Parathyroid adenoma (tissue), 2 donors: ENCODE results near the gene COX7A2L.

Source experiments
- H2AFZ ChIP-seq: fragments of 300-600 bp; sonication (generic); one replicate; pipeline ENCODE4 v1.7.0; 2017; ENCODE audit warnings: antibody characterized with exemption, mild to moderate bottlenecking
- H3K27ac ChIP-seq: fragments of 300-600 bp; sonication (generic); one replicate; pipeline ENCODE4 v1.7.0; 2017
- H3K27me3 ChIP-seq: fragments of 300-600 bp; sonication (generic); one replicate; pipeline ENCODE4 v1.7.0; 2017; ENCODE audit warnings: low read length; ENCODE audit not compliant: control insufficient read depth, insufficient read depth
- H3K36me3 ChIP-seq: fragments of 300-600 bp; sonication (generic); one replicate; pipeline ENCODE4 v1.7.0; 2017; ENCODE audit warnings: low read length; ENCODE audit not compliant: control insufficient read depth, insufficient read depth
- H3K4me1 ChIP-seq: fragments of 300-600 bp; sonication (generic); one replicate; pipeline ENCODE4 v1.7.0; 2017; ENCODE audit warnings: control low read depth
- H3K4me2 ChIP-seq: fragments of 300-600 bp; sonication (generic); one replicate; pipeline ENCODE4 v1.7.0; 2017; ENCODE audit warnings: low read length
- H3K4me3 ChIP-seq: fragments of 300-600 bp; sonication (generic); one replicate; pipeline ENCODE4 v1.7.0; 2017; ENCODE audit warnings: low read depth, low read length
- H3K79me2 ChIP-seq: fragments of 300-600 bp; sonication (generic); one replicate; pipeline ENCODE4 v1.7.0; 2017; ENCODE audit warnings: control low read depth
- H3K9ac ChIP-seq: fragments of 300-600 bp; sonication (generic); one replicate; pipeline ENCODE4 v1.7.0; 2017; ENCODE audit warnings: mild to moderate bottlenecking
- H3K9me3 ChIP-seq: fragments of 300-600 bp; sonication (generic); one replicate; pipeline ENCODE4 v1.7.0; 2017; ENCODE audit warnings: low read length; ENCODE audit not compliant: control insufficient read depth
- CTCF ChIP-seq: fragments of 300-600 bp; sonication (generic); IDR thresholded peaks from one replicate; pipeline ENCODE4 v1.7.0; 2017; ENCODE audit warnings: antibody characterized with exemption, mild to moderate bottlenecking
- donor health status: primary hyperparathyroidism.

The COX7A2L gene

GRCh38 chr2:42328148-42328833, 32.7 kb downstream of the COX7A2L start:
- H3K27me3 ChIP-seq, result no peaks in the 10 kb centered on the region
- no peak overlapping the region for H3K4me3 ChIP-seq
- H3K79me2 ChIP-seq, result no peaks in the 10 kb centered on the region
- H3K36me3 ChIP-seq, result no peaks in the 10 kb centered on the region
- no peak overlapping the region for H3K9ac ChIP-seq
- no peak overlapping the region for H3K4me2 ChIP-seq
- no peak overlapping the region for H3K27ac ChIP-seq
- no peaks in the 10 kb centered on the region for H3K9me3 ChIP-seq
- TF ChIP-seq CTCF, result peak; percentile 37
- no peak overlapping the region for H2AFZ ChIP-seq
- H3K4me1 ChIP-seq, result peaks cover 8% of the 10 kb centered on the region

DNA sequence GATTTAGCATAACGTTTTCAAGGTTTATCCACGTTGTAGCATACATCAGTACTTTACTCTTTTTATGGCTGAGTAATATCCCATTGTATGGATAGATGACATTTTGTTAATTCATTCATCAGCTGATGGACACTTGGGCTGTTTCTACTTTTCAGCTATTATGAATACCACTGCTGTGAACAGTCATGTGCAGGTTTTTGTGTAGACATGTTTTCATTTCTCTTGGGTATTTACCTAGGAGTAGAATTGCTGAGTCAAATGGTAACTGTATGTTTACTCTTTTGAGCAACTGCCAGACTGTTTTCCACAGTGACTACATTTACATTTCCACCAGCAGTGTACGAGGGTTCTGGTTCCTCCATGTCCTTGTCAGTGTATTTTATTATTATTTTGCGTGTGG, 33.9 kb downstream of the COX7A2L start:
- H3K36me3 ChIP-seq, result no peaks in the 10 kb centered on the region

GRCh38 chr2:42325609-42326008, 35.4 kb downstream of the COX7A2L start:
- Histone ChIP-seq H3K27me3 (no peaks in the 10 kb centered on the region), H3K9me3 (no peaks in the 10 kb centered on the region), H2AFZ (no peak overlapping the region), H3K9ac (no peak overlapping the region), H3K36me3 (no peaks in the 10 kb centered on the region), H3K27ac (no peak overlapping the region), H3K79me2 (no peaks in the 10 kb centered on the region), H3K4me3 (no peak overlapping the region), H3K4me1 (peaks cover 10% of the 10 kb centered on the region), H3K4me2 (no peak overlapping the region)
- no peak for TF ChIP-seq CTCF

More for the DNA sequence above, 33.9 kb downstream of the COX7A2L start:
- H3K79me2 ChIP-seq, result no peaks in the 10 kb centered on the region
- H3K27ac ChIP-seq, result no peak overlapping the region
- H3K4me3 ChIP-seq, result no peak overlapping the region
- no peak overlapping the region for H3K9ac ChIP-seq
- H3K27me3 ChIP-seq, result no peaks in the 10 kb centered on the region
- no peak overlapping the region for H3K4me2 ChIP-seq
- no peak for TF ChIP-seq CTCF
- H3K4me1 ChIP-seq, result peaks cover 10% of the 10 kb centered on the region
- no peak overlapping the region for H2AFZ ChIP-seq
- H3K9me3 ChIP-seq, result no peaks in the 10 kb centered on the region

DNA sequence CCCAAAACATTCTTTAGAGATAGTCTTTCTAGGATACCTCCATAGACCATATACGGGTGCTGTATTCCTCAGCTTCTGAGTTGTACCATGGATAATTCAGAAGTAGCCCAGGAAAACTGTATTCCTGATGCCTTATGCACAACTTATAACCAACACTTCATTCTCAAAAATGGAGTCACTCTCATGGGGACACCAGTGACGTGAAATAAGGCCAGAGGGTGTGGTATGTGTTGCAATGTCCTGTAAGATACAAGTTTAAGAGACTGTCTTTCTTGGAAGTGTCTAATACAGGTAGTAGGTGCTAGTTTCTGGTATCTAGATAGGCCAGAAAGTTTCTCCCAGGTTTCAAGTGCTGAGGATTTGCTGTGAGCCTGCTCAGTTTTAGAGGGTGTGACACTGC, 36.1 kb downstream of the COX7A2L start:
- Histone ChIP-seq H3K9ac (no peak overlapping the region), H3K9me3 (no peaks in the 10 kb centered on the region), H3K27me3 (no peaks in the 10 kb centered on the region), H2AFZ (no peak overlapping the region), H3K4me1 (peaks cover 10% of the 10 kb centered on the region), H3K36me3 (no peaks in the 10 kb centered on the region), H3K4me3 (no peak overlapping the region), H3K27ac (no peak overlapping the region), H3K4me2 (no peak overlapping the region), H3K79me2 (no peaks in the 10 kb centered on the region)
- no peak for TF ChIP-seq CTCF

DNA sequence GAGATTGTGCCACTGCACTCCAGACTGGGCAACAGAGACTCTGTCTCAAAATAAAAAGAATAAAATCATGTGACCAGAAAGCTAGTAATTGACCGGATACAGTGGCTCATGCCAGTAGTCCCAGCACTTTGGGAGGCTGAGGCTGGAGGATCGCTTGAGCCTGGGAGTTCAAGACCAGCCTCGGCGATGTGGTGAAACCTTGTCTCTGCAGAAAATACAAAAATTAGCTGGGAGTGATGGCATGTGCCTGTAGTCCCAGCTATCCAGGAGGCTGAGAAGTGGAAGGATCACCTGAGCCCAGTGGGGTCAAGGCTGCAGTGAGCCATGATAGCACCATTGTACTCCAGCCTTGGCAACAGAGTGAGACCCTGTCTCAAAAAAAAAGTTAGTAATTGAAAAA, 36.8 kb downstream of the COX7A2L start:
- H3K9ac ChIP-seq, result no peak overlapping the region

More for the DNA sequence above, 36.8 kb downstream of the COX7A2L start:
- no peak for TF ChIP-seq CTCF
- H3K4me1 ChIP-seq, result peaks cover 10% of the 10 kb centered on the region
- no peaks in the 10 kb centered on the region for H3K36me3 ChIP-seq
- H3K4me2 ChIP-seq, result no peak overlapping the region
- H3K27ac ChIP-seq, result no peak overlapping the region
- no peak overlapping the region for H3K4me3 ChIP-seq
- H2AFZ ChIP-seq, result no peak overlapping the region
- H3K79me2 ChIP-seq, result no peaks in the 10 kb centered on the region
- no peaks in the 10 kb centered on the region for H3K27me3 ChIP-seq
- no peaks in the 10 kb centered on the region for H3K9me3 ChIP-seq
